SK-N-MC (cell line): ENCODE results near the gene PAH.

Experiments used
- EZH2 ChIP-seq: fragments of 200-600 bp; sonication (generic); IDR thresholded peaks from one replicate; pipeline ENCODE4 v1.6.1; 2017; ENCODE audit warnings: antibody characterized with exemption
- FOXP2 ChIP-seq: optimal IDR thresholded peaks from 2 replicates; pipeline ENCODE3; 2011; ENCODE audit warnings: mild to moderate bottlenecking, moderate library complexity; ENCODE audit not compliant: insufficient read depth; ENCODE audit errors: extremely low read length, control extremely low read depth
- POLR2AphosphoS5 ChIP-seq: IDR thresholded peaks from 2 replicates; pipeline ENCODE4 v1.6.1; 2012; ENCODE audit warnings: mild to moderate bottlenecking, low read depth, low read length, borderline replicate concordance

- TF ChIP-seq EZH2 = no peak
- no peak for TF ChIP-seq POLR2AphosphoS5
- TF ChIP-seq FOXP2 = no peak
Measured at GRCh38 chr12:102862486-102862885, 54.6 kb downstream of the PAH start.
